ENCODE results near the gene P2RY2. TPM values are rescaled to one million over a fixed set of nuclear protein-coding genes. Genes with fewer than 3 reads are reported as not detected.

The P2RY2 gene
- total and polyA plus RNA-seq, 8 donors: 0.81 to 13.3 (median 1.3) TPM; not detected in 3

DNA sequence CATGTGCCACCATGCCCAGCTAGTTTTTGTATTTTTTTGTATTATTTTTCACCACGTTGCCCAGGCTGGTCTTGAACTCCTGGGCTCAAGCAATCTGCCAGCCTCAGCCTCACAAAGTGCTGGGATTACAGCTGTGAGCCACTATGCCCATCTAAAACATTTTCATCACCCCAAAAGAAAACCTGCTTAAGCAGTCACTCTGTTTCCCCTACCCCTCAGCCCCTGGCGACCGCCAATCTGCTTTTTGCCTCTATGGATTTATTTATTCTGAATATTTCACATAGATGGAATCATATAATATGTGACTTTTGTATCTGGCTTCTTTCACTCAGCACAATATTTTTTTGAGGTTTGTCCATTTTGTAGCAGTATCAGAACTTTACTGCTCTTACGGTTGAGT lies 18.6 kb upstream of the P2RY2 start:
- WGBS, 5 donors: 81 to 94% (median 88%) methylated on average over 4 of the region's 4 CpGs
- Histone ChIP-seq H3K27ac (no peak overlapping the region), H3K4me1 (peaks cover 0 to 4% (median 0%) of the 10 kb centered on the region in 4 donors), H3K27me3 (no peaks in the 10 kb centered on the region), H3K36me3 (no peaks in the 10 kb centered on the region), H3K4me3 (no peak overlapping the region), H3K9me3 (no peaks in the 10 kb centered on the region)
- DNase-seq: no peak
- no peak for TF ChIP-seq CTCF (IDR thresholded peaks at IDR 0.05)
- intact Hi-C loops (cut with DNase I; ENCODE audit: low total_unique reads): no loop called here

DNA sequence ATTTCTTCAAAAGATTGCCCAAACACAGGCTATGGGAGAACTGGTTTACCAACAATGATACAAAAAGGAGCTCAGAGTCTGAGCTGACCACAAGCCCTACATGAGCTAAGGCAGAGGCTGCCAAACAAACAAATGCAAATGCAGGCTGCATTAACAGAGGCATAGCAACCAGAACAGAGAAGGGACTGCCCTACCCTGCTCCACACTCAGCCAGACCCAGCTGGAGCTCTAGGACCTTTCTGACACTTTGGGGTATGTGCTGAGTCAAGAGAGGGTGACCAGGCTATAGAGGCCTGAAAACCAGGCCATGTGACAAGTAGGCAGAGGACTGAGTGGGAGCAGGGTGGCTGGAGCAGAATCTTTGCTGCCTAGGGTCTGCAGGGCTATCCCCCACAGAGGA lies 17.8 kb upstream of the P2RY2 start:
- Histone ChIP-seq H3K4me1 (peaks cover 0 to 4% (median 0%) of the 10 kb centered on the region in 4 donors), H3K9me3 (no peaks in the 10 kb centered on the region), H3K36me3 (no peaks in the 10 kb centered on the region), H3K27me3 (no peaks in the 10 kb centered on the region), H3K4me3 (no peak overlapping the region), H3K27ac (no peak overlapping the region)
- TF ChIP-seq EP300 (IDR thresholded peaks at IDR 0.05): no peak
- no peak for TF ChIP-seq POLR2AphosphoS5 (IDR thresholded peaks at IDR 0.05)
- TF ChIP-seq CTCF (IDR thresholded peaks at IDR 0.05): no peak
- no peak for TF ChIP-seq POLR2A (IDR thresholded peaks at IDR 0.05)
- intact Hi-C loops (cut with DNase I; ENCODE audit: low total_unique reads): no loop called here
- no peak for DNase-seq

DNA sequence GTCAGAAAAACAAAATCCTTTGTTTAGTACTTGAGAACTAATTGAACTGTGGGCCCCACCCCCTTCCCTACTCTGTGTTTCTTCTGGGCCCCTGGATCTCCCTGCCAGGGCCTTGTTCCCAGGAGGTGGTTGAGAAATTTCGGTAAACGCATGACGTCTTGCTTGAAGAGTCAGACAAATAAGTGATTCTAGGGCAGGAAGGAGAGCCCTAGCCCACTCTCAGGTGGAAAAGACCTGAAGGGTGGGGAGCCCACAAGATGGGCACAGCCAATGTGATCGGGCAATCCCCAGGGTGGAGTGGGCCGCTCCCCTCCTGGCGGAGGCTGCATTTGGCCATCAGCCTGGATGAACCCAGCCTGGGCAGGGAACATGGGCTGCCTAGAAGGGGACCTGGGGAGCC lies 16.8 kb upstream of the P2RY2 start:
- no peak for TF ChIP-seq POLR2AphosphoS5 (IDR thresholded peaks at IDR 0.05)
- TF ChIP-seq CTCF (IDR thresholded peaks at IDR 0.05): no peak
- no peak overlapping the region for H3K27ac ChIP-seq
- peaks cover 0 to 4% (median 0%) of the 10 kb centered on the region in 4 donors for H3K4me1 ChIP-seq
- WGBS, 5 donors: 63 to 78% (median 71%) methylated on average over 6 of the region's 6 CpGs
- no peaks in the 10 kb centered on the region for H3K27me3 ChIP-seq
- no peaks in the 10 kb centered on the region for H3K36me3 ChIP-seq
- no peaks in the 10 kb centered on the region for H3K9me3 ChIP-seq
- intact Hi-C loops (cut with DNase I; ENCODE audit: low total_unique reads): no loop called here
- H3K4me3 ChIP-seq: no peak overlapping the region
- DNase-seq: peak in 1 of 2 donors; percentile 42

- 90 to 93% (median 91%) methylated on average over 8 of the region's 8 CpGs for WGBS, 5 donors
- no peaks in the 10 kb centered on the region for H3K9me3 ChIP-seq
- no peaks in the 10 kb centered on the region for H3K36me3 ChIP-seq
- no peak for DNase-seq
- no peaks in the 10 kb centered on the region for H3K27me3 ChIP-seq
- H3K4me1 ChIP-seq: peaks cover 0 to 4% (median 0%) of the 10 kb centered on the region in 4 donors
- H3K27ac ChIP-seq: no peak overlapping the region
- intact Hi-C loops (cut with DNase I; ENCODE audit: low total_unique reads): no loop called here
- TF ChIP-seq EP300 (IDR thresholded peaks at IDR 0.05) (no peak), POLR2AphosphoS5 (IDR thresholded peaks at IDR 0.05) (no peak), POLR2A (IDR thresholded peaks at IDR 0.05) (no peak), CTCF (IDR thresholded peaks at IDR 0.05) (no peak)
- no peak overlapping the region for H3K4me3 ChIP-seq
These were observed 15.9 kb upstream of the P2RY2 start for GRCh38 chr11:73201888-73202780.
